GM08714 (cell line): Measurements from ENCODE around the gene TRMO.
A peak's percentile ranks its signal among the peaks of the same experiment; 100 is the strongest.

Experiments used
- H3K4me3 ChIP-seq: fragments of 200-500 bp; sonication (Bioruptor generic); 2 replicates; pipeline ENCODE4 v1.5.1; 2014; ENCODE audit warnings: mild to moderate bottlenecking, low read length, inconsistent platforms
- ZNF274 ChIP-seq: IDR thresholded peaks from 2 replicates; pipeline ENCODE4 v1.6.1; 2012; ENCODE audit warnings: mild to moderate bottlenecking, low read depth, low read length

TRMO gene

GRCh38 chr9:97924386-97924785 lies 2.1 kb upstream of the TRMO start:
- H3K4me3 ChIP-seq: no peak overlapping the region

GRCh38 chr9:97923529-97924108 lies 1.3 kb upstream of the TRMO start:
- H3K4me3 ChIP-seq: peak overlapping the region; percentile 87; the same call in 1 of the 2 replicates
- TF ChIP-seq ZNF274: no peak

More at GRCh38 chr9:97924386-97924785, 2.1 kb upstream of the TRMO start:
- no peak for TF ChIP-seq ZNF274

GRCh38 chr9:97919217-97919813 lies 3.0 kb downstream of the TRMO start:
- TF ChIP-seq ZNF274: no peak
- H3K4me3 ChIP-seq: no peak overlapping the region

- no peak for TF ChIP-seq ZNF274
- H3K4me3 ChIP-seq: no peak overlapping the region
Observed at GRCh38 chr9:97918611-97919010, 3.7 kb downstream of the TRMO start.

GRCh38 chr9:97911970-97912369 lies 10.3 kb downstream of the TRMO start:
- no peak overlapping the region for H3K4me3 ChIP-seq
- TF ChIP-seq ZNF274: no peak

GRCh38 chr9:97911528-97911927 lies 10.8 kb downstream of the TRMO start:
- no peak for TF ChIP-seq ZNF274
- no peak overlapping the region for H3K4me3 ChIP-seq

- TF ChIP-seq ZNF274: no peak
- H3K4me3 ChIP-seq: no peak overlapping the region
Observed at GRCh38 chr9:97910357-97910756, 11.9 kb downstream of the TRMO start.

GRCh38 chr9:97908705-97909104 lies 13.6 kb downstream of the TRMO start:
- H3K4me3 ChIP-seq: no peak overlapping the region
- no peak for TF ChIP-seq ZNF274

GRCh38 chr9:97907632-97908031 lies 14.7 kb downstream of the TRMO start:
- H3K4me3 ChIP-seq: no peak overlapping the region
- TF ChIP-seq ZNF274: no peak

- no peak for TF ChIP-seq ZNF274
- H3K4me3 ChIP-seq: no peak overlapping the region
Observed at GRCh38 chr9:97907046-97907445, 15.3 kb downstream of the TRMO start.

GRCh38 chr9:97906236-97906831 lies 16.0 kb downstream of the TRMO start:
- TF ChIP-seq ZNF274: no peak
- no peak overlapping the region for H3K4me3 ChIP-seq

- H3K4me3 ChIP-seq: no peak overlapping the region
- no peak for TF ChIP-seq ZNF274
Observed at GRCh38 chr9:97905228-97905627, 17.1 kb downstream of the TRMO start.

GRCh38 chr9:97904725-97905124 lies 17.6 kb downstream of the TRMO start:
- no peak for TF ChIP-seq ZNF274
- no peak overlapping the region for H3K4me3 ChIP-seq

- H3K4me3 ChIP-seq: no peak overlapping the region
- TF ChIP-seq ZNF274: no peak
Observed at GRCh38 chr9:97903177-97903576, 19.1 kb downstream of the TRMO start.
